GM18498 (cell line): ENCODE measurements around the gene UBE2M.
"Not testable (repeated sequence)": the region's sequence is repeated elsewhere in the genome, so short reads cannot be mapped to it uniquely, and the experiment has no call there.

ENCODE experiments used
- ATAC-seq: cut with Tn5 transposase; IDR thresholded peaks from one replicate; pipeline ENCODE4 v1.9.1; 2021; ENCODE audit warnings: mild to moderate bottlenecking, moderate library complexity; ENCODE audit not compliant: unreplicated experiment

Gene UBE2M

DNA sequence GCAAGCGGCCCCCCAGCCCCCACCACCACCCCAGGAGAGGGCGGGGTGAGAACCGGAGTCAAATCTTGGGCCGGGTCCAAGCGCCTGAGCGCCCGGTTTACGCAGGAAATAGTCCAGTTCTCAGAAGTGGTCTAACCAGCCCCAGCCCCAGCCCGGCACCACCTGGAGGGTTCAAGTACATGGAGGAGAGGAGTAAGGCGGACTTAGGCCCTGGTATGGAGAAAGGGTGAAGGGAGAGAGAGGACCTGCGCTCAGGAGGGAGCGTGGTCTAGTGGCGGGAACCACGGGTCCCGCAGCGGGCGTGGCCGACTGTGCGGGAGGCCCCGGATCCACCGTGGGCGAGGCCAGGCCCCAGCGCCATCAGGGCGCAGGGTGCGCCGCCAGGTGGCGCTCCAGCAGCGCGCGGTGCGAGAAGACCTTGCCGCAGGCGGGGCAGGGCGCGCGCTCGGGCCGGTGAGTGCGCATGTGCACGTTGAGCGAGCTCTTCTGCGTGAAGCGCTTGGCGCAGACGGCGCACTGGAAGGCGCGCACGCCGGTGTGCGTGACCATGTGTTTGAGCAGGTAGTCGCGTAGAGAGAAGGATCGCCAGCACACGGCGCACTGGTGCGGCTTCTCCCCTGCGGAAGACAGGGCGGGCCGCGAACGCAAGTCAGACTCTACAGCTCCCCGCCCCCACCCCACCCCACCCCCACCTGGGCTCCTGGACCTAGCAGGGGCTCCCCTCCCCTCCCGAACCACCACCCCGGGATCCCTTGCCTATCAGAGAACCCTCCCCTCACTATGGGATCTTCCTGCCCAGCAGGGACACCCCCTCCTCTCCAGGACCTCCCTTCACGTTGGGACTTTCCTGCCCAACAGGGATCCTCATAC lies 44.5 kb downstream of the UBE2M start:
- ATAC-seq, result peak; percentile 81

- ATAC-seq, result peak; percentile 2
These were observed 45.2 kb downstream of the UBE2M start for GRCh38 chr19:58513213-58513693.

DNA sequence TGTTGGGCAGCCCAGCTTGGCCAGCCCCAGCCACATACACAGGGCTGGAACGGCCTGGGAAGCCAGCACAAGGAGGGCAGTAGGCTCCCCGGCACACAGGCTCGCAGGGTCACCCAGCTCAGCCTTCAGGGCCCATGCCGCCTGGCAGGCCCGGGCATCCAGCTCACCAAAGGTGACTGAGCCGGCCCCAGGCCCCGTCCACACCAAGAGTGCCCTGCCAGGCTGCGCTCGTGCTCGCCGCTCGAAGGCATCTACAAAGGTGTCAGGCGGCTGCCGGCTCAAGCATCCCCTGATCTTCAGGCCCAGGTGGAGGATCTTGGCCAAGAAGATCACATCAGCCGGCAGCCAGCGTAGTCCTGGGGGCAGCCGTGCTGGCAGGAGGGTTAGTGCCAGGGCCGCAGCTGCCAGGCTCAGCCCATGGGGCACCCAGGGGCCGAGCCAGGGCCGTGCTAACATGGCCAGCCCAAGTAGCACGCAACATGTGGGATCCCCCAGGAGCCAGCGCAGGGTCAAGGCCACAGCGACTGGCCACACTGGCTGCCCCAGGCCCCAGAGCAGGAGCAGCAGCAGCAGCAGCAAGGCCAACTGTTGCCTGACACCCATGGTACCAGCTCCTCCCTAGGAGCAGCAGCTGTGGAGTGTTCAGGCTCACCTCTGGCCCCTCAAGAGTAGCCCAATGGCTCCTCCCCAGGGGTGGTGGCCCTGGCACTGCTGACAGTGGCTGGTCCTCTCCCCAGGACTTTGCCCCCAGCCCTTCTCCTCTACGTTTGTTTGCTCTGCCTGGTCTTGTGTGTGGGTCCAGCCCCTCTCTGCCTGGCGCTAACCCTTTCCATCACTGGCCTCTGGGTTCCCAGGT lies 46.8 kb downstream of the UBE2M start, which contains the start of gene SLC27A5:
Gene SLC27A5, minus strand, starts transcription at position 640 of the 856 bp plus-strand sequence. Its CDS starts 37 bp downstream, at position 603.
- no peak for ATAC-seq

GRCh38 chr19:58510084-58510862 lies 48.1 kb downstream of the UBE2M start:
- no peak for ATAC-seq

GRCh38 chr19:58509731-58510083 lies 48.7 kb downstream of the UBE2M start:
- no peak for ATAC-seq

DNA sequence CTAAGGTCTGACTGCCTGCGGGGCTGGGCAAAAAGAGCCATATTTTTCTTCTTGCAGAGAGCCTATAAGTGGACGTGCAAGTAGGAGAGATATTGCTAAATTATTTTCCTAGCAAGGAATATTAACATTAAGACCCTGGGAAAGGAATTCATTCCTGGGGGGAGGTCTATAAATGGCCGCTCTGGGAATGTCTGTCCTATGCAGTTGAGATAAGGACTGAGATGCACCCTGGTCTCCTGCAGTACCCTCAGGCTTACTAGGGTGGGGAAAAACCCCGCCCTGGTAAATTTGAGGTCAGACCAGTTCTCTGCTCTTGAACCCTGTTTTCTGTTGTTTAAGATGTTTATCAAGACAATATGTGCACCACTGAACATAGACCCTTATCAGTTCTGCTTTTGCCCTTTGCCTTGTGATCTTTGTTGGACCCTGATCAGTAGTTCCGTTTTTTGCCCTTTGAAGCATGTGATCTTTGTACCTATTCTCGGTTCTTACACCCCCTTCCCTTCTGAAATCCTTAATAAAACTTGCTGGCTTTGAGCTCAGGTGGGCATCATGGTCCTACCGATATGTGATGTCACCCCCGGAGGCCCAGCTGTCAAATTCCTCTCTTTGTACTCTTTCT lies 50.7 kb downstream of the UBE2M start:
- not testable (repeated sequence) for ATAC-seq
